Right lobe of liver (tissue), 6 donors: ENCODE results near the gene DNAJB8. TPM values are rescaled to one million over a fixed set of nuclear protein-coding genes. Genes with fewer than 3 reads are reported as not detected.

Source experiments
- ATAC-seq, 4 donors: fragments of 200-7000 bp; cut with Tn5 transposase; one replicate each; pipeline ENCODE4 v1.9.1; 2020; ENCODE audit warnings: mild to moderate bottlenecking in 4 of 4, moderate library complexity in 4 of 4
- DNase-seq, 3 donors: peaks; one replicate each; pipeline ENCODE4 v3.0.0-alpha.2; 2020
- H3K27ac ChIP-seq, 3 donors: fragments of 200-600 bp; one replicate each; pipeline ENCODE4 v1.8.0; 2022
- H3K27me3 ChIP-seq, 2 donors: fragments of 200-600 bp; one replicate each; pipeline ENCODE4 v1.8.0; 2022
- H3K36me3 ChIP-seq, 4 donors: fragments of 200-600 bp; sonication (generic) in 1 of 4; one replicate each; pipeline versions ENCODE4 v1.5.1 to v1.8.0; 2017 to 2022; ENCODE audit warnings: control low read depth in 1 of 4
- H3K4me1 ChIP-seq, 4 donors: fragments of 200-600 bp; sonication (generic) in 1 of 4; one replicate each; pipeline versions ENCODE4 v1.5.1 to v1.8.0; 2017 to 2022; ENCODE audit warnings: control low read depth in 1 of 4
- H3K4me3 ChIP-seq, 3 donors: fragments of 200-600 bp; one replicate each; pipeline ENCODE4 v1.8.0; 2022
- H3K9me3 ChIP-seq, 4 donors: fragments of 200-600 bp; sonication (generic) in 1 of 4; one replicate each; pipeline versions ENCODE4 v1.5.1 to v1.8.0; 2017 to 2022; ENCODE audit warnings: control low read depth in 1 of 4
- POLR2A ChIP-seq: fragments of 450-650 bp; IDR thresholded peaks from one replicate; pipeline ENCODE4 v1.6.1; 2017; ENCODE audit warnings: antibody characterized with exemption, mild to moderate bottlenecking
- WGBS: methylation state at CpG from one replicate; pipeline ENCODE4 v1.1.6; 2018; ENCODE audit warnings: low coverage, low lambda C conversion rate; ENCODE audit not compliant: insufficient coverage; ENCODE audit errors: missing lambda C conversion rate; 5-methylcytosine and 5-hydroxymethylcytosine counted together
- intact Hi-C, 2 donors: fragments of 100-400 bp; cut with DNase I; formaldehyde crosslinking; loops; one replicate each; pipeline versions ENCODE4 v1.11.2 to v1.14.1; 2022
- total RNA-seq, 6 experiments: library from RNA; depleted of rRNA in 2 of 6; stranded (reverse); fragments of >200 nt in 2 of 6; fragmentation: NEBNext Ultra II Directional in 3 of 6; extraction: Animal tissue kit (Norgen Biotek cat#: 25700) in 3 of 6; gene quantifications; one replicate each; pipeline versions ENCODE4 v1.1.0 to v1.2.4, GENCODE V29; 2016 to 2023
- TF ChIP-seq, protein P1 (sequence below), 4 donors: fragments of 200-600 bp in 3 of 4; fragments of 450-650 bp in 1 of 4; IDR thresholded peaks; one replicate each; pipeline versions ENCODE4 v1.5.1 to v1.8.0; 2016 to 2022; ENCODE audit warnings: antibody characterized with exemption in 4 of 4, mild to moderate bottlenecking in 2 of 4
- donor health status: DM: no; HTN: yes; CAD: no.
- donor health status: DM: no; HTN: no; CAD: no.
- donor health status: DM: no; HTN: no; CAD: no.
- donor health status: DM: no; HTN: yes; CAD: no.
- donor health status: DM: no; HTN: yes; CAD: no.

DNAJB8 gene
- total RNA-seq, 6 experiments from 2014 or later: not detected

GRCh38 chr3:128483657-128484403 is 17.1 kb upstream of the DNAJB8 start:
- Histone ChIP-seq H3K36me3 (no peaks in the 10 kb centered on the region), H3K9me3 (no peaks in the 10 kb centered on the region), H3K27me3 (peaks cover 0 to 37% of the 10 kb centered on the region in 2 donors), H3K27ac (peak overlapping the region in 1 of 3 donors; percentile 13), H3K4me1 (peaks cover 0 to 25% (median 4%) of the 10 kb centered on the region in 4 donors), H3K4me3 (no peak overlapping the region)
- TF ChIP-seq, protein P1, sequence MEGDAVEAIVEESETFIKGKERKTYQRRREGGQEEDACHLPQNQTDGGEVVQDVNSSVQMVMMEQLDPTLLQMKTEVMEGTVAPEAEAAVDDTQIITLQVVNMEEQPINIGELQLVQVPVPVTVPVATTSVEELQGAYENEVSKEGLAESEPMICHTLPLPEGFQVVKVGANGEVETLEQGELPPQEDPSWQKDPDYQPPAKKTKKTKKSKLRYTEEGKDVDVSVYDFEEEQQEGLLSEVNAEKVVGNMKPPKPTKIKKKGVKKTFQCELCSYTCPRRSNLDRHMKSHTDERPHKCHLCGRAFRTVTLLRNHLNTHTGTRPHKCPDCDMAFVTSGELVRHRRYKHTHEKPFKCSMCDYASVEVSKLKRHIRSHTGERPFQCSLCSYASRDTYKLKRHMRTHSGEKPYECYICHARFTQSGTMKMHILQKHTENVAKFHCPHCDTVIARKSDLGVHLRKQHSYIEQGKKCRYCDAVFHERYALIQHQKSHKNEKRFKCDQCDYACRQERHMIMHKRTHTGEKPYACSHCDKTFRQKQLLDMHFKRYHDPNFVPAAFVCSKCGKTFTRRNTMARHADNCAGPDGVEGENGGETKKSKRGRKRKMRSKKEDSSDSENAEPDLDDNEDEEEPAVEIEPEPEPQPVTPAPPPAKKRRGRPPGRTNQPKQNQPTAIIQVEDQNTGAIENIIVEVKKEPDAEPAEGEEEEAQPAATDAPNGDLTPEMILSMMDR (IDR thresholded peaks at IDR 0.05): no peak
- TF ChIP-seq POLR2A: no peak
- ATAC-seq: no peak
- DNase-seq: no peak
- intact Hi-C loops: no loop called here
- WGBS: 7% methylated on average over 10 of the region's 26 CpGs

GRCh38 chr3:128482666-128483656 is 16.3 kb upstream of the DNAJB8 start:
- Histone ChIP-seq H3K27me3 (peaks cover 0 to 28% of the 10 kb centered on the region in 2 donors), H3K4me1 (peaks cover 0 to 16% (median 2%) of the 10 kb centered on the region in 4 donors), H3K4me3 (no peak overlapping the region), H3K9me3 (no peaks in the 10 kb centered on the region), H3K27ac (peak overlapping the region in 1 of 3 donors; percentile 13), H3K36me3 (no peaks in the 10 kb centered on the region)
- TF ChIP-seq, protein P1 (IDR thresholded peaks at IDR 0.05): no peak
- no peak for TF ChIP-seq POLR2A
- ATAC-seq (peak; percentile 20 to 61 (median 47)), DNase-seq (no peak)
- 9% methylated on average over 31 of the region's 33 CpGs for WGBS
- intact Hi-C loops: no loop called here

DNA sequence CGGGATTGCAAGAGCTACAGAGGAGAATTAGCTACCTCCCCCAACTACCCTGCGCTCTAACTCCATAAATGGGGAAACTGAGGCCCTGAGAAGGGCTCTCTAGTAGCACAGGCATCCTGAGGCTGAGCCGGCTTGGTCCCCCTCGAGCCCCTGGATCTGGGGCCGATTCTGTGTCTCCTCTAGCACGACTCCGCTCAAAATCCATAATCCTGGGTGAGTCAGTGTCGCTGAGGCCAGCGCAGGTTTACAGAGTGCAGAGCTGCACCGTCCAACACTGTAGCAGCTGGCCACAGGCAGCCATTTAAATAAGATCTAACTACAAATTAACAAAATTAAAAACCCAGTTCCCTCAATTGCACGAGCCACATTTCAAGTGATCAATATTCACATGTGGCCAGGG is 15.5 kb upstream of the DNAJB8 start:
- intact Hi-C loops: no loop called here
- WGBS: 57% methylated on average over 4 of the region's 11 CpGs
- no peak overlapping the region for H3K4me3 ChIP-seq
- H3K36me3 ChIP-seq: no peaks in the 10 kb centered on the region
- ATAC-seq: no peak
- H3K27me3 ChIP-seq: peaks cover 0 to 23% of the 10 kb centered on the region in 2 donors
- DNase-seq: no peak
- H3K9me3 ChIP-seq: no peaks in the 10 kb centered on the region
- no peak overlapping the region for H3K27ac ChIP-seq
- peaks cover 0 to 8% (median 0%) of the 10 kb centered on the region in 4 donors for H3K4me1 ChIP-seq
- no peak for TF ChIP-seq POLR2A
- TF ChIP-seq, protein P1 (IDR thresholded peaks at IDR 0.05): no peak

DNA sequence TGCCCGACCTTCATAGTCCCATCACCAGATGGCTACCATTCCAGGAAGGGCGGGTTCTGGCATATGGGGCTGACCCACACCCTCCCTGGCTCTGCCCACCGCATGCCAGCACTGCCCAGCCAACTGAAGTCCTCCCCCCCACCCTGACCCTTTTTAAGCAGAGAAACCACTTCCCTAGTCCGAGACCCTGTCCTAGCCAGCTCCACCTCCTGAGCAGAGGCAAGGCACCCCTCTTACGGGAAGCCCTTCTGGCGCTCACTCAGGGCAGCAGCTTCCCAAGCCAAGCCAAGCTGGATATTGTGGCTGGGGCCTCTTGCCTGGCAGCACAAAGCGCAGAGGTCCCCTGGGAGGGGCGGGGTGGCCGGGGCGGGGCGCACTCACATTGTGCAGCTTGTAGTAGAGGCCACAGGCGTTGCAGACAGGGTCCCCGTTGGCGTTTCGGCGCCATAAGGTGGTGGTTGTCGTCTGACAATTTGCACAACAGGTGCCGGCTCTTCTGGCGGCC is 14.8 kb upstream of the DNAJB8 start:
- H3K4me1 ChIP-seq: peaks cover 0 to 1% (median 0%) of the 10 kb centered on the region in 4 donors
- intact Hi-C loops: no loop called here
- WGBS: 37% methylated on average over 9 of the region's 19 CpGs
- peaks cover 0 to 16% of the 10 kb centered on the region in 2 donors for H3K27me3 ChIP-seq
- no peak overlapping the region for H3K27ac ChIP-seq
- TF ChIP-seq, protein P1 (IDR thresholded peaks at IDR 0.05): no peak
- TF ChIP-seq POLR2A: no peak
- H3K36me3 ChIP-seq: no peaks in the 10 kb centered on the region
- no peak for ATAC-seq
- H3K4me3 ChIP-seq: no peak overlapping the region
- no peaks in the 10 kb centered on the region for H3K9me3 ChIP-seq
- no peak for DNase-seq
